HG03095 (cell line): ENCODE results near the gene WNT3A.

Source experiments
- ATAC-seq: cut with Tn5 transposase; IDR thresholded peaks from one replicate; pipeline ENCODE4 v1.9.1; 2021; ENCODE audit warnings: moderate library complexity; ENCODE audit not compliant: unreplicated experiment

Gene WNT3A

DNA sequence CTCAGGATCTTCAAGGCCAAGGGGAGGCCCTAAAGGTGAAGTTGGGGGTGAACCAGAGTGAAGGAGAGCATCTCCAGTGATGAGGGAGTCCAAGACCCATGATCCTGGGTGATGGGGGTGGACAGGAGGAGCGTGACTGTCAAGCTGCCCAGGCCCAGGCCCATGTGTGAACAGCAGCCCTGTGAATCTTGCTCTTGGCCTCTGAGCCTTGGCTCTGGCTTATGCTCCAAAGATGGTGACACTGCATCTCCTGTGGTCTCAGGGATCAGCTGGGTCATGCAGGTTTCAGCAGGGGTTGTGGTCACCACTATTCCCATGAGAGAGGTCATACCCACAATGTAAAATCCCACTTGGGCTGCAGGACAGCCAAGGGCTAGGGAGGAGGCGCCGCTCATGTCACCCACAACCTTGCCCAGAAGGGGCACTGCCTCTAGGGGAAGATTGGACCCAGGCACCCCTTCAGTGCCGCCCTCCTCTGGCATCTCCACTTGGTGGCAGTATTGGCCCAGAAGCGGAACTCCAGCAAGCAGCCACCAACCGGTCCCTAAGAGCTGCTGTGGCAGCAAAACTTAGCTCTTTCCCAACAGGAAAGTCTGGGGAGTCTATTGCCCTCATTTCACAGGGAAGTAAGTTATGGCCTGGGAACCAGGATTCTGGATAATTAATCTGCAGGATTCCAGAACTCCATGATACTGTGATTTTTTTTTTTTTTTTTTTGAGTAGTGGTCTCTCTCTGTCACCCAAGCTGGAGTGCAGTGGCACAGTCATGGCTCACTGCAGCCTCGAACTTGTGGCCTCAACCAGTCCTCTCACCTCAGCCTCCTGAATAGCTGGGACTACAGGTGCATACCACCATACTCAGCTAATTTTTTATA, 7.5 kb upstream of the WNT3A start:
- peak; percentile 60 for ATAC-seq

DNA sequence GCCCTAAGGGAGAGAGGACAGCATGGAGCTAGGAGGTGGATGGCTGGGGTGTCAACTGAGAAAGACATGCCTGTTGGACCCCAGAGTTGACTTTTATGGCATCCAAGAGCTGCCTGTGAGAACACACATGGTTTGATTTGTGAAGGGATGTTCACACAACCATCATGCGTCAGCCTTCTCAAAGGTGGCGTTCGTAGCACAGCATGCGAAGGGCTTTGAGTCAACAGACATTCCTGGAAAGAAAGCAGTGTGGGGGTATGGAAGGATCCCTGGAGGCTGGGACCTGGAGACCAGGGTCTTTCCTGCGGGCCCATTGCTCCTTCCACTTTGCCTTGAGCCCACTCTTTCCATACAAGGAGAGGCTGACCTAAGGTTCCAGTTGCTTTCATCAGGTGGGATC, 6.4 kb upstream of the WNT3A start:
- no peak for ATAC-seq

DNA sequence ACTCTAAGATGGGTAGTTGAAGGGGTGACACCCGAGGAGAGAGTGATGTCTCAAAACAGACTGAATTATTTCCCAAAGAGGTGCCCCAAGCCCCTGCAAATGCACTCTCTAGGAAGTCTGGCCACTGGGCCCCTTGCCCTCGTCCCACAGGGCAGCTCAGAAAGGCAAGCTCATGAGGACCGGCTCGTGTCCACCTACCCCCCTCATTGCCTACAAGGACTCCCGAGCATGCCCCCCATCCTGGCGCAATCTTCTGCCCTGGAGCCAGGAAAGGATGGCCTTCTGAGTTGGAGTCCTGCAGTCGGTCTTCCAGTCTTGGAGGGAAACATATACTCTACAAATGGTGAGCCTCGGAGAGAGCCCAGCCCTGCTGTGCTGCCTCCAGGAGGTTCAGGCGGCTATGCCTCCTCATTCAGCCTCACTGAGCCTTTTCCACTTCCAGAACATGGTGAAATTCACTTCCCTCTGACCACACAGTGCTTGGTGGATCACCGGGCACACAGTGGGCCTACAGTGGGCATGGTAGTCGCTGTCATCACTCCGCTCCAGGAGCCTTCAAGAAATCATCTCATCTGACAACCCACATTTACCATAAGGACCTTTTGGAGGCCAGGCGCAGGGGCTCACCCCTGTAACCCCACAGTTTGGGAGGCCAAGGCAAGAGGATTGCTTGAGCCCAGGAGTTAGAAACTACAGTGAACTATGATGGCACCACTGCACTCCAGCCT, 5.8 kb upstream of the WNT3A start:
- no peak for ATAC-seq

DNA sequence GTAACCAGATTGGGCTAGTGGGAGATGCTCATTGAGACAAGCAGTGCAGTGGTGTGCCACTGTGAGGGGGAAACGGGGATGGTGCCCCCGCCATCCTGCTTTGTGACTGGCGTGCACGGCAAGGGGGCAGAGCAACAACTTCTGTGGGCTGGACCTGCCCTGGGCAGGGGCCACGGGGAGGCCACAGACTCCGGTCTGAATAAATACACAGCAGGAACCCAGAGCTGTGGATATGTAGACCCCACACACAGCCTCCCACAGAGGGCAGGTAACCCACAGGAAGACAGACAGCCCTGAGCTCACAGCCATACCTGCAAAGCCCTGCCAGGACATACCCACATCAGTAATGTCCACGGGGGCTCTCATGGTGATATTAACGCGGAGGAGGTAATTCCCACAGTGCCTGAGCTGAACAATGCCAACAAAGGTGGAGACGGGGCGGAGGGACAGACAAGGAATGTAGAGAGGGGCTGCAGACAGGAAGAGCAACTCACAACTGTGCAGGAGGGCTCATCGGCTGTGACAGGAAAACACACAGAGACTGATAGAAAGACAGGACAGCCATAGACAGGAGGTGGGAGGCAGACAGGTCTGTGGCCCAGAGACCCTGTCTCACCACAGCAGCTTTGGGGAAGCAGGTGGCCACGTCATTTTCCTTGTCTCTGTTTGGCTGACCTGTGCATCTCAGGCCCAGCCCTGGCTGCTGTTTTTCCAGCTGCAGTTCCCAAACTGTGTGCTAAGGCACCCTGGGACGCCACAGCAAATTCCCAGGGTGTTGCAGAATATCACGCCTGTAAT, 4.9 kb upstream of the WNT3A start:
- no peak for ATAC-seq

DNA sequence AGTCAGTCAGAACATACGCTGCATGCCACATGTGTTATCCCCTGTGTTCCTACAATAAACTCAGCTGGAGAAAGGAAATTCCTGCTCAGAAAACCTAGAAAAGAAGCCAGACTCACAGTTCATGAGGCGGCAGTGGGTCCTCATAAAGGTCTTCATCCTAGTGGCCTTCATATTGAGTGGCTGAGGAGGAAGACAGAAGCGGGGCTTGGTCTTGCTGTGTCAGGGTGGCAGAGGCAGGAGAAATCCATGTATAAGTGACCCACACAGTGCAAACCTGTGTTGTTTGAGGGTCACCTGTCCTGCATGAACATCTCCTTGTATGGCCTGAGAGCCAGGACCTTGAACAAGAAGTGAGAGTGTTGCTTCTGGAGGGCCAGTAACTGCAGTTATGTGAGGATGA, 4.0 kb upstream of the WNT3A start:
- ATAC-seq, result no peak

DNA sequence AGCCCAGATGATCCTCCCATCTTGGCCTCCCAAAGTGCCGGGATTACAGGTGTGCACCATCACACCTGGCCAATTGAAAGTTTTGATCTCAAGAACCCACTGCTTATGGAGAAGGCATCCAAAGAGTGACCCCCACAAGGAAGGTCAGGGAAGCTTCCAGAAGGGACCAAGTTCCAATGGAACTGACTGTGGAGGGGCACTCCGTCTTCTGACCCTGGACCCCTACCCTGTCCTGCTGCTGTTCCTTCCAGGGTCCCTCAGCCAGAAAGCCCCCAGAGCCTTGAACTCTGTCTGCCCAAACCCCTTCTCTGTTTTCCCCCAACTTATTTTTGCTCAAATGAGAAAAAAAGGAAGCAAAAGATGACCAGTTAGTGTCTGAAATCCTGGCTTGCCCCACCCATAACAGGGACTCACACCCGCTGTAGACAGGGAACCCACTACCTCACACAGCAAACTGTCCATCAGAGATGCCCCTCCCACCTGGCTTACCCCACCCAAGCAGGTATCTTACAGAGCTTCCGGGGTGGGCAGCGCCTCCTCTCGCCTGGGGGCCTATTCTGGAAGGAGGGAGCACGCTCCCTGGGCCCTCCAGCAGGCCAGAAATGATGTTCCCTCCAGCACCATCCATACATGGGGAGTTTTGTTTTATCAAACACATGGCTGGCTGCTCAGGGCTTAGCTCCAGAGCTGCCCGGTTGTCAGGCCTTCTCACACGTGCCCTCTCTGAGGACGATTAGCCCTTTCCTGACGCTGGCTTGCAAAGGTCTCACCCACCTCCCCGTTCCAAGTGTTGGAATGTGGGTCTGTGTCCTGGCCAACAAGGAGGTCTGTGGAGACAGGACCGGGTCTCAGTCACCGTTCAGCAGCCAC, 3.1 kb upstream of the WNT3A start:
- no peak for ATAC-seq

DNA sequence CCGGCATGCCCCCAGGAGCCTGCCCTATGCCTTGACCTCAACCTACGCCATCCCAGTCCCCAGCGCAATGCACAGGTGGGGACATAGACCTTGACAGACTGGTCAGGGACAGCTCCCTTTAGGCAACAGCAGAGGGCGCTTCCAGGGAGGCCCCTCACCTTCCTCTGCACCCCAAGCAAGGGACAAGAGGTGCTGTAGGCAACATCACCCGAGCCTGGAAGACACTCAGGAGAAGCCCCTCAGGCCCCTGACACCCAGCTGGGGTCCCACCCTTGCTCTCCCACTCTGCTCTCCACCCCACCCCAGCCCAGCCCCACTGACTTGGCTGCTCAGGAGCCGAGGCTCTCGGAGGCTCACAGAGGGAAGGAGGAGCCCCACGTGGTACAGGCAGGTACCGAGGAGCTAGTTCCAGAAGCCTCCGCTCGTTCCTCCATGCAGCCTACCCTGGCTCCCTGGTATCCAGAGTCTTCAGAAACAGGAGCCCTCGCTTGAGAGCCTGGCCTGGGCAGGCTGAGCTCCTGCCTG, 2.4 kb upstream of the WNT3A start:
- ATAC-seq, result no peak

DNA sequence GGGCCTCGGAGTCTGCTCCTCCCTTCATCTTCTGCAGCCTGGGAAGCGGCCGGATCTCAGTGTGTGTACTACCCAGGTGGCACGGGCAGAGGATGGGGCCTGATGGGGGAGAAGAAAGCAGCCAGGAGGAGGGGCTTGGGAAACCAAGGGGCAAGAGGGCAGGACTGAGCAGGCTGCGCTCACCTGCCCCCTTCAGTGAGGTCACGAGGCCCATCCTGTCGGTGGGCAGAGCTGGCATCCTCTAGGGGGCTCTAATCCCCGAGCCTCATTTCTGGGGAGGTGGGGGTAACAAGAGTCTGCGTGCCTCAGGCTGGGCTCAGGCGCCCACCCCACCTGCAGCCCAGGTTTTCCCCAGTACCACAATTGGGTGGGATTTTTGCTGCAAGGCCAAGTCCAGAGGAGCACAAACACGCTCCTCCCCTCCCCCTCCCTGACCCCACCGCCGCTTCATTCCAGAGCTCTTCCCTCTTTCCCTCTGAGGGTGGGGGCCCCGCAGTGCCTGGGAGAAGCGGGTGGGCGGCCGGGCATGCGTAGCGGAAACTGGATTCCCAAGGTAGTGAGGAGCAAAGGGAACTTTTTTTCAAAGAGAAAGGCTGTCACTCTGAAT, 1.8 kb upstream of the WNT3A start:
- no peak for ATAC-seq

DNA sequence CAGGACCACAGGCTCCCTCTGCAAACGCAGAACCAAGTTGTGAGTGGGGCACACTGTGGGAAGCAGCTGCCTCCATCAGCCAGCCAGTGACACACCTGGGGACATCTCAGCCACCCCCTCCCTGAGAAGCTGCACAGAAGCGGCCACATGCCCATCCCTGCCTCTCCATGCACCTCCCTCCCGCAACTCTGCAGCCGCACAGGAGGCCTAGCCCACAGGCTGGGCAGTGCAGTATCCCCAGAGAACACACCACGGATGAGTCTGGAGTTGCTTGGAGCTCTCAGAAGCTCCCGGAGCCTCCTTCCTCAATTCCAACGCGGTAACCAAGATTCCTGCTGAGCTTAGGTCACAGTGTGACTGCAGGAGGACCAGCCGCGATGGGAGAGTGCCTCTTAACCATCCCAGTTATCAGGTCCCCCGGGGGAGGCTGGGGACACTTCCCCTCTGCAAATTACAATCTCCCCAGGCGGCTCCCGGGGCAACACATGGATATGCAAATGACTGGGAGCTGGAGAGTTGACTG, 1.2 kb upstream of the WNT3A start:
- no peak for ATAC-seq

DNA sequence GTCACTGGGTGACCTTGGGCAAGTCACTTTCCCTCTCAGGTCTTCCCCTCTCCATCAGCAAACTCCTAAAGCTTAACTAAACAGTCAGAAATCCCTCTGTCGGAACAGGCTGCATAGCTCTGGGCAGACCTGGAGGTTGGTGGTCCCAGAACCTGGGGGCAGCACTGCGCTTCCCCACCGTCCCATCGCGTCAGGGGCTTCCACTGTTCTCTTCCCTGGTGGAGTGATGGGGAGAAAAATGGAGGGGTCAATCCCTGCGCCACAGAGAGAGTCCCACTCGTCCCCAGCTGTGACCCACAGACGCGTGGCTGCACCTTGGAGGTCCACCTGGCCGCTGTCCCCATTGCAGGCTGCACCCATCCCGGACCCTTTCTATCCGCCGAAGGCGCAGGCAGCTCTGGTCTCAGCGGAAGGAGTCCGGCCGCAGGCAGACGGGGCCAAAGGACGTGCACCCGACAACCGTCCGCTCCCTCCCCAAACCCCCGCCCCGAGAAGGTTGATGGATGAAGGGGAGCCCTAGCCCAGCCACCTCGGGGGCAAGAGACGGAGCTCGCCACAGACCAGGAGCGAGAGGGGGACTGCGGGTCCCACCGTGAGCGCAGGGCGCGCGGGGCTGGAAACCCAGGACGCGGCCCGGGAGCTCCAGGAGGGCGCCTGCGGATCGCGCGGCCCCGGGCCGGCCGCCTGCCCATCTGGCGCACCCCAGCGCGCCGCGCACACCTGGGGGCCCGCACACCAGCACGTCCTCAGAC, 588 bp upstream of the WNT3A start:
- no peak for ATAC-seq

DNA sequence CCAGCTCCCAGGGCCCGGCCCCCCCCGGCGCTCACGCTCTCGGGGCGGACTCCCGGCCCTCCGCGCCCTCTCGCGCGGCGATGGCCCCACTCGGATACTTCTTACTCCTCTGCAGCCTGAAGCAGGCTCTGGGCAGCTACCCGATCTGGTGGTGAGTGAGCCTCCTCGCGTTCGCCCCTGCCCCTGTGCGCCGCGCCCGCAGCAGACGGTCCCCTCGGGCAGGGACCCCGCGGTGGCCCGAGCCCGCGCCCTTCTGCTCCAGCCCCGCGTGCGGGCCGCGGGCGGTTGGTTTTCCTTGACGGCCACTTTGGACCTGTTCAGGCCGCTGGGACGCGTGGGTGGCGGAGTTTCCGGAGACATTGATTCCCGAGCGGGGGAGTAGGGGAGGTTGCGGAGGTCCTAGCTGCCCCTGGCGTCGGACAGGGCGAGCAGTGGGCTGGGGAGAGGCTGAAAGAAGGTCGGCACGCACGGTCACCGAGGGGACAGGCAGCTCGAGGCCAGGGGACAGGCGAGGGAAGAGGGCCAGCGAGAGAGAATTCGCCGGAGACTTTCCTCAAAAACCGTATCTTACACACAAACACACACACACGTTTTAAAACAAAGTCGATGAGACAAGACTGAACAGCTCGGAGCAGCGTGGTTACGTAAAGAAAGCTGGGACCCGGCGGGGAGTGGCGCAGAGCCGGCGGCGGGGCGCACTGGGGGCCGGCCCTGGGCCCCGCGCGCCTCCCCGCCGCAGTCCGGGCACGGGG, 427 bp downstream of the WNT3A start:
- no peak for ATAC-seq

DNA sequence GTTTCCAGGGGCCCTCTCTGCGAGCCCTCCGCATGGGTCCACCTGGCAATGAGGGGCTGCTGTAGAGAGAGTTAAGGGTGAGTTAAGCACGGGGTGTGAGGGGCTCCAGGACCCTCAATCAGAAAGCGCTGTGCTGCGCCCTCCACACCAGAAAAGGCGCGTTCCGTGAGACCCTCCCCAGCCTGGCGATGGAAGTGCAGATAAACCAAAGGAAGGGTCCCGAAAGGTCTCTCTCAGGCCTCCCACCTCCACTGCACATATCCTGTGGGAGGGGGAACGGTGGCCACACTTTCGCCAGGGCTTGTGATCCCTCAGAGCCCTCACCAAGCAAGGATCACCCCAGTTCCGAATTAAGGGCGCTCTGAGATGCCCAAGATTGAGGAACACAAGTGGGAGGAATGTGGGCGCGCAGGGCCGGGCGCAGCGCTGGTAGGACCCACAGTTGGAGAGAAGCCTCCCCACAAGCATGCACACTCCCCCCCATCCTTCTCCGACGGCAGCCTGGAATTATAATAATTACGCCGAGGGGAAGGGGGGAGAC, 1.1 kb downstream of the WNT3A start:
- ATAC-seq, result no peak

DNA sequence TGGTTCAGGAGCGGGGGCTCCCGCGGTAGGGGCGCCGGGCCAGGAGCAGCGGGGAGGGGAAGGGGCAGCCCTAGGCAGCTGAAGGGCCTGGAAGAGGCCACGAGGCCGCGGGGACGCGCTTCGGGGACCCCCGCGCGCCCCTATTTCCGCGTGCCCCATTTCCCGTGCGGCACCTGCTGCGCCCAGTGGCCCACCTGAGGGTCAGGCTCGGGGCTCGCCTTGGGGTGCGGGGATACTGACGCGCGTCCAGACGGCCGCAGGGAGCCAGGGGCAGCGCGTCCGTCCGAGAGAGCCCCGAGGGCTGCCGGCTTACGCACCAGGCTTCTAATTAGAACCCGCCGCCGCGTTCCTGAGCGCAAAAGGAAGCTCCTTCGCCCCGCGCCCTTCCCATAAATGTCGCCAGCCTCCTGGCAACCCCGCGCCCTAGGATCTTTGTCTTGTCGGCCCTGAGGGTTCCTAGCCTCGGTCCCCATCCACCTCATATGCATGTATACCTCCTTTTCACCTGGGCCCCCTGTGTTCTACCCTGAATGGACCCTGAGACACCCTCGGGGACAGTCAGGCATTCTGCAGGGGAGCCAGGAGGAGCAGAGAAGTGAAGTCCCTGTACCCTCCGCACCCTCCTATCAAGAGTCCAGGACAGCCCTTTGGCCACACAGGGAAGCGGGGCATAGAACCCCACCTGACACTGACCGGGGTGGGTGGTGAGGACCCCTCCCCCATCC, 1.8 kb downstream of the WNT3A start:
- no peak for ATAC-seq

DNA sequence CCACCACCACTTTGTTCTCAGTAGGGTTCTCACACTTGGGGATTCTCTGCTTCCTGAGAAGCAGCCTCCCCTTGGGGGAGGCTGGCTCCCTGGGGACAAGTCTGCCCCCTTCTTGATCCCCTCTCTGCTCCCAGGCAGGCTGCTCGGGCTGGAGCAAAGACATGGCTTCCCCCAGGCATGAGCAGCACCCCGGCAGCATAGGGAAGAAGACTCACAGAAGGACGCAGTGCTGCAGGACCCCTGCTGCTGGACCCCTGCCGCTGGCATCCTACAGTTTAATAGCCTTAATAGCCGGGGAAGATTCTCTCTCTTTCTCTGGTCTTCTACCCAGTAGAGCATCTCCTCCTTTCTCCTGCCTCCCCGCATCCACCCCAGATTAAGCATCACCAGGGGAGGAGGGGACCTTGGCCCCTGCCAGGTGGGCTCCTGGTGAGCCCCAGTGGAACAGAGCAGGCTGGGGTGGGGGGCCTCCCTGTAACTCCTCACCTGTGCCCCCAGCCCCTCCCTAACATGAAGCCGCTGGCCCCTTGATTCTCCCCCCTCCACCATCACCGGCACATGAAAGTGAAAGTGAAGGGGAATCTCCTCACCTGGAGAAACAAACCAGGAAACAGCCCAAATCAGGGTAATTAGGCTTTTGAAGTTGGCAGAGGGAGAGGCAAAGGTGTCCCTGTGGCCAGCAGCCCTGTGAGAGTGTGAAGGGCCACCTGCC, 2.5 kb downstream of the WNT3A start:
- ATAC-seq, result no peak

DNA sequence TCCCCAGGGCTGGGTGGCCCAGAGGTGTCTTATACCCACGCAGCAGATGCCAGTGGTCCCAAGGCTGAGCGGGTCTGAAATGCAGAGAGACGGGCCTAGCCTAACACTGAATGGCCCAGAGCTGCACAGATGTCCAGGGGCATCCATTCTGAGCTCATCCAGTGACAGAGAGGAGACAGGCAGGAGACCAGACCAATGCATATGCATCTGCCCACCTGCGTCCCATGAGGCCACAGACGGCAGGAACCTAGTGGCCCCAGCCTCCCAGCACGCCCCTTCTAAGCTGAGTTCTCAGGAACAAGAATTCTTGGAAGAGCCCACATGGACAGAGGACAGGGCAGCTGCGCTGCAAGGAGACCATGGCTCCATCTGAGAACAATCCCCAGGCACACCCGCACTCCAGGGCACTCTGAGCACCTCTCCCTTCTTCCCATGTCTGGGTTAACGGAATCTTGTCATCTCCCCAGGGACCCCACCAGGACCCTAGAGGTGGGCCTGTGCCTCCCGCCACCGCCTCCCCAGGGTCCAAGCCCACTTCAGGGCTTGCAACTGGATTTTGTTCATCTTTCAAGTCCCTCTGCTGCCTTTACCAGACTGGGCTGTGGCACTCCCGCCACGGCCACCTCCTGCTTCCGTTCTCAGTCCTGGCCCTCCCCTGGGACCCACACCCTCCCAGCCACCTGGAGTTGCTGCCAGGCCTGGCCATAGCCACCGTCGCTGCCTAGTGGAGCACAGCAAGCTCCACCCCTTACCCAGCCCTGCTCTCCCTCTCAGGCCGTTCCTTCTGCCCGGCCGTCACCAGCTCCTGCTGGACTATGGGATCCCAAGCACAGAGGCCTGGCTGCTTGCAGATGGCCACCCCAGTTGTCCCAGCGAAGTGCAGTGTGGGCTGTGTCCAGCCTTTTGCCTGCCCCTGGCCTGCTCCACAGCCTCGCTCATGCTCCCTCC, 3.3 kb downstream of the WNT3A start:
- no peak for ATAC-seq

DNA sequence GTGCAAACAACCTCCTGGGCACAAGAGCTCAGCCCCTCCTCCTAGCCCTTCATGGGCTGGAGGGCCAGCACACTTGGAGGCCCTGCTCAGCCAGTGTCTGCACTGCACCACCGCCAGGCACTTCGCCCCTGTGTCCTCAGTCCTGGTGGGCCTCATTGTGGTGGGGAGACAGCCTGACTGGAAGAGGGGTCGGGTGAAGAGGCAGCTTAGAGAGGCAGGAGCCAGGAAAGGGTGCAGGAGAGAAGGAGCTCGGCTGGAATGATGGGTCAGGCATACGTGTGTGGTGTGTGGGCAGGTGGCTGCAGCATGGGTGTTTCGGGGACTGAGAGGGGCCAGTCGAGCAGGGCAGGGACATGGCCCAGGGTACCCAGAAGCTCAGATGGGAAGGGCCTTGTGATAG, 4.1 kb downstream of the WNT3A start:
- no peak for ATAC-seq
